Neural crest cell (in vitro differentiated cells): ENCODE data around the gene RBMS3. TPM values are rescaled to one million over a fixed set of nuclear protein-coding genes. Genes with fewer than 3 reads are reported as not detected.

Experiments used
- DNase-seq: peaks from one replicate; pipeline ENCODE4 v3.0.0; 2021; ENCODE audit warnings: low read depth, mixed read lengths, low spot score
- H3K27ac Mint-ChIP-seq: one replicate; pipeline ENCODE4 v1.8.0; 2021; ENCODE audit warnings: mild to moderate bottlenecking, mixed read lengths; ENCODE audit not compliant: unreplicated experiment
- H3K27me3 Mint-ChIP-seq: 2 replicates; pipeline ENCODE4 v1.8.0; 2021; ENCODE audit warnings: low read depth, mild to moderate bottlenecking, mixed read lengths
- H3K36me3 Mint-ChIP-seq: 2 replicates; pipeline ENCODE4 v1.8.0; 2021; ENCODE audit warnings: low read depth, mild to moderate bottlenecking, mixed read lengths
- H3K4me1 Mint-ChIP-seq: 2 replicates; pipeline ENCODE4 v1.8.0; 2021; ENCODE audit warnings: mixed read lengths
- H3K4me3 Mint-ChIP-seq: one replicate; pipeline ENCODE4 v1.8.0; 2021; ENCODE audit warnings: mild to moderate bottlenecking, mixed read lengths
- H3K9me3 Mint-ChIP-seq: 2 replicates; pipeline ENCODE4 v1.8.0; 2021; ENCODE audit warnings: mixed read lengths
- CTCF ChIP-seq: fragments of 200-600 bp; sonication (generic); conservative IDR thresholded peaks from 2 replicates; pipeline ENCODE4 v1.5.0; 2021; ENCODE audit warnings: antibody characterized with exemption, mild to moderate bottlenecking
- total RNA-seq: library from RNA; stranded (reverse); gene quantifications from 2 replicates; pipeline ENCODE4 v1.2.1, GENCODE V29; 2021

The RBMS3 gene
- total RNA-seq, 1 donor from 2014 or later, result 35.4 TPM

- no peaks in the 10 kb centered on the region for H3K9me3 Mint-ChIP-seq
- peaks cover 51% of the 10 kb centered on the region for H3K4me1 Mint-ChIP-seq
- H3K27ac Mint-ChIP-seq, result peak overlapping the region; percentile 78
- H3K27me3 Mint-ChIP-seq, result peaks cover 3% of the 10 kb centered on the region
- H3K4me3 Mint-ChIP-seq, result no peak overlapping the region
- H3K36me3 Mint-ChIP-seq, result no peaks in the 10 kb centered on the region
- DNase-seq, result no peak
- TF ChIP-seq CTCF, result no peak
Observed at GRCh38 chr3:29760226-29760685, 479.4 kb downstream of the RBMS3 start.

GRCh38 chr3:29761517-29761916 lies 480.6 kb downstream of the RBMS3 start:
- Mint-ChIP-seq H3K4me1 (peaks cover 39% of the 10 kb centered on the region), H3K9me3 (peaks cover 3% of the 10 kb centered on the region), H3K27ac (no peak overlapping the region), H3K4me3 (no peak overlapping the region), H3K36me3 (peaks cover 4% of the 10 kb centered on the region), H3K27me3 (peaks cover 3% of the 10 kb centered on the region)
- DNase-seq, result no peak
- TF ChIP-seq CTCF, result no peak

GRCh38 chr3:29763115-29763514 lies 482.2 kb downstream of the RBMS3 start:
- H3K36me3 Mint-ChIP-seq, result peaks cover 4% of the 10 kb centered on the region
- H3K4me1 Mint-ChIP-seq, result peaks cover 39% of the 10 kb centered on the region
- H3K27me3 Mint-ChIP-seq, result no peaks in the 10 kb centered on the region
- no peak overlapping the region for H3K4me3 Mint-ChIP-seq
- peaks cover 5% of the 10 kb centered on the region for H3K9me3 Mint-ChIP-seq
- no peak for TF ChIP-seq CTCF
- no peak overlapping the region for H3K27ac Mint-ChIP-seq
- no peak for DNase-seq

- H3K9me3 Mint-ChIP-seq, result peaks cover 5% of the 10 kb centered on the region
- no peak for DNase-seq
- peaks cover 30% of the 10 kb centered on the region for H3K4me1 Mint-ChIP-seq
- TF ChIP-seq CTCF, result no peak
- H3K27ac Mint-ChIP-seq, result no peak overlapping the region
- peaks cover 6% of the 10 kb centered on the region for H3K36me3 Mint-ChIP-seq
- no peaks in the 10 kb centered on the region for H3K27me3 Mint-ChIP-seq
- H3K4me3 Mint-ChIP-seq, result no peak overlapping the region
Observed at GRCh38 chr3:29764041-29764440, 483.2 kb downstream of the RBMS3 start.

- peaks cover 5% of the 10 kb centered on the region for H3K9me3 Mint-ChIP-seq
- H3K27ac Mint-ChIP-seq, result no peak overlapping the region
- no peak for DNase-seq
- TF ChIP-seq CTCF, result peak; percentile 55
- H3K36me3 Mint-ChIP-seq, result peaks cover 7% of the 10 kb centered on the region
- H3K27me3 Mint-ChIP-seq, result no peaks in the 10 kb centered on the region
- H3K4me1 Mint-ChIP-seq, result peaks cover 23% of the 10 kb centered on the region
- H3K4me3 Mint-ChIP-seq, result no peak overlapping the region
Observed at GRCh38 chr3:29764603-29765254, 483.9 kb downstream of the RBMS3 start.
